22Rv1 (cell line): ENCODE data around the gene UBE2Z.

Experiments
- H3K27ac ChIP-seq: fragments of 450-650 bp; 2 replicates; pipeline ENCODE4 v1.5.1; 2017
- ZFX ChIP-seq: fragments of 450-650 bp; IDR thresholded peaks from 2 replicates; pipeline ENCODE4 v1.6.1; 2017; ENCODE audit warnings: antibody characterized with exemption, borderline replicate concordance
- TF ChIP-seq, protein P1 (sequence below): fragments of 450-650 bp; IDR thresholded peaks from 2 replicates; pipeline ENCODE4 v1.5.1; 2017; ENCODE audit warnings: mild to moderate bottlenecking

The UBE2Z gene

DNA sequence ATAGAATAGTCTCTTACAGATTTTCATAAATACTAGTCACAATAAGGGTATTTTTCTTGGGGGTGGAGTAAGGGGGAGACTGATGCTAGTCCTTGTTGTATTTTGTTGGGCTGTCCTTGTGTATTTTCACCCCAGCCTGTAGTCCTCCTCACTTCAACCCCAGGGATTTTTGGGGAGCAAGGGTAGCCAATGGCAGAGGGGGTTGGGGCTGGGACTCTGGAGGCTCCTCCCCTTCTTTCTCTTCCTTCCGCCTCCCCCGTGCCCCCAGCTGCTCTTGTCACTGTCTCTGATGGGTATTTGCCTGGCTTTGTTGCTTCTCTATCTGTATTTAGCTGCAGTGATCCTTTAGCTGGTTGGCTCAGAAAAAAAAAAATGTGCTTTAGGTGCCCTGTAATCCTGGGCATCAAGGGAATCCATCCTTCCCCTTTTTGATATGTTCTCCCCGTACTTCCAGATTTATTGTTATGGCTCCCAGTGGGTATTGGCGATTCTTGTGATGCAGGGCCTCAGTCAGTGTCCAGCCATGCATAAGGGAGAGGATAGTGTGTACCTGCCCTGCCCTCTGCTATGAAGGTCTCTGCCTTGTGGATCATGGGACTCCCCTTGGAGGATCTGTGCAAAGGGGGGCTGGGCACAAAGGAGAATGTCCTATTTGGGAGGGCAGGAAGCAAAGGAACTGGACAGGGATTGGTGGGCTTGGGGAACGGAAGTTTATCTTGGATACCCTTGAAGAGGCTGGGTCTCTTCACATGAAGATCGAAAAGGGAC, 20.0 kb downstream of the UBE2Z start:
- H3K27ac ChIP-seq, result peak overlapping the region; percentile 33
- TF ChIP-seq ZFX, result no peak
- TF ChIP-seq, protein P1, sequence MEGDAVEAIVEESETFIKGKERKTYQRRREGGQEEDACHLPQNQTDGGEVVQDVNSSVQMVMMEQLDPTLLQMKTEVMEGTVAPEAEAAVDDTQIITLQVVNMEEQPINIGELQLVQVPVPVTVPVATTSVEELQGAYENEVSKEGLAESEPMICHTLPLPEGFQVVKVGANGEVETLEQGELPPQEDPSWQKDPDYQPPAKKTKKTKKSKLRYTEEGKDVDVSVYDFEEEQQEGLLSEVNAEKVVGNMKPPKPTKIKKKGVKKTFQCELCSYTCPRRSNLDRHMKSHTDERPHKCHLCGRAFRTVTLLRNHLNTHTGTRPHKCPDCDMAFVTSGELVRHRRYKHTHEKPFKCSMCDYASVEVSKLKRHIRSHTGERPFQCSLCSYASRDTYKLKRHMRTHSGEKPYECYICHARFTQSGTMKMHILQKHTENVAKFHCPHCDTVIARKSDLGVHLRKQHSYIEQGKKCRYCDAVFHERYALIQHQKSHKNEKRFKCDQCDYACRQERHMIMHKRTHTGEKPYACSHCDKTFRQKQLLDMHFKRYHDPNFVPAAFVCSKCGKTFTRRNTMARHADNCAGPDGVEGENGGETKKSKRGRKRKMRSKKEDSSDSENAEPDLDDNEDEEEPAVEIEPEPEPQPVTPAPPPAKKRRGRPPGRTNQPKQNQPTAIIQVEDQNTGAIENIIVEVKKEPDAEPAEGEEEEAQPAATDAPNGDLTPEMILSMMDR, result no peak

DNA sequence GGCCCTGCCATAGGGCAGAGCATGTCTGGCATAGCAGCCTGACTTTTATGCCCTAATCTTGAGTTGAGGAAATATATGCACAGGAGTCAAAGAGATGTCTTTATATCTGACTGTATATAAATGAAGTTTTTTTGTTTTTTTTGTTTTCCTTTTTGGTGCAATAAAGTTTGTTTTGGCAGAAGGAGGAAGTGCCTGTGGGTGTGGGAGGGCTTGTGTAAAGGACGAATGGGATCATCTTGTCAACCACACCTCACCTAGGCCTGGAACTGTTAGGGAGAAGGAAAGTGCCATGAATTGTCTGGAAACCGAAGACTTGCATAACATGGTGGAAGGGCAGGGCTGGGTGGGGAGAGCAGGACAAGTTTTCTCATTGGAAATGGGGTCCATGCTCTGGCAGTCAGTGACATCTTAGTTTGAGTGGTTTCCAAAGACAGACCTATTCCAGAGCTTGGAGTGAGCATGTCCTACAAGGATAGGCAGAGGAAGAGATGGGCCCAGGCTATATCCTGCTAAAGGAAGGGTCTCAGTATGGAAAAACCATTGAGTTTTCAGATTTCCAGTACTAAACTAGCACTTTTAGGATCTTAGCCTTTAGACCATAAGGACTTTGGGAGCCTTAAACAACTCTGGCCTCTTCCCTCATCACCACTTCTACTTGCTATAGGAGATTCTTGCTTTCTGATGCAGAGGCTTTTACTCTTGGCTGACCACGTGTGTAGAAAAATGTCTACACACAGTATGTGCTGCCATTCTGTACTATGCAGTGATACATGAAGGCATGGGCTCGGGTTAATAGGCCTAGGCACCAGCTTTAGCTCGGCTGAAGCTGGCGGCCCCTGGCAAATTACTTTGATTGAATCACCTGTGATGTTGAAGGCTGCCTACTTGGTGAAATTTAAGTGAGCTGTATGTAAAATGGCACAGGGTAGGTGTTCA, 20.9 kb downstream of the UBE2Z start:
- TF ChIP-seq ZFX, result no peak
- TF ChIP-seq, protein P1, result no peak
- H3K27ac ChIP-seq, result peak overlapping the region; percentile 33

DNA sequence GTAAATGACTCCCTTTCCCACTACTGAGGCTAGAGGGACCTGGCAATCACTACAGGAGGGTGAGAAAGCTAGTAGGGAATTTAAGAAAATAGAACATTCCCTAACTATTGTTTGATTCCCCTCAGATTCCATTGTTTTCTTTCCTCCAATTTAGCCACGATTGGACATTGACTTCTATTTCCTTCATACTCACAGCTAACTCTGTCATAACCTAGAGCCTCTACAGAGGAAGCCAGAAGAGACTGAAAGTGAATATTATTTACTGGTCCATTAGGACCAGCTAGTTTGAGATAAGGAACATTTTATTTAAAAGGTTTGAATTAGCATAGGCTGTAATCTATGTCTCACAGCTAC, 21.6 kb downstream of the UBE2Z start:
- no peak for TF ChIP-seq ZFX
- TF ChIP-seq, protein P1, result no peak
- H3K27ac ChIP-seq, result peak overlapping the region; percentile 33; the same call in 1 of the 2 replicates

DNA sequence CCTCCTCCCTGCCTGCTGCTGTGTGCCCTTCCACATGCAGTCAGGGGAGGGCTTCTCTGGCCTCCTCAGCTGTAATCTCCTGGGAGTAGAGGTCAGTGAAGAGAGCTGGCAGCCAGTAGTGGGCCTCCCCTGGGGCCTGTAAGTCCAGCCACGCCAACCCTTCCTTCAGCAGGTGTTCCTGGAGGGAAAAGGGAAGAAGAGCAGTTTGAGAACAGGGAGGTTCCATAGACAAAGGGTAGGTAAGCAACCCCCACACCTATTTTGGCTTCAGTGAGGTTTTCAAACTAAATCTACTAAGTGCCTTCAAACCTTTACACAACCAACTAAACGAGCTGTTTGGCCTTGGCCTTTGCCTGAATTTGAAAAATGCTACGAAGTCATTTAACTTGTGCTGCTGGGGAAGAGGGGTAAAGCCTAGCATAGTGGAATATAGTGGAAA, 22.2 kb downstream of the UBE2Z start:
- H3K27ac ChIP-seq, result 0 out of 2 replicates have a peak overlapping the region, but pooled peaks have one; percentile 33
- no peak for TF ChIP-seq ZFX
- TF ChIP-seq, protein P1, result no peak

DNA sequence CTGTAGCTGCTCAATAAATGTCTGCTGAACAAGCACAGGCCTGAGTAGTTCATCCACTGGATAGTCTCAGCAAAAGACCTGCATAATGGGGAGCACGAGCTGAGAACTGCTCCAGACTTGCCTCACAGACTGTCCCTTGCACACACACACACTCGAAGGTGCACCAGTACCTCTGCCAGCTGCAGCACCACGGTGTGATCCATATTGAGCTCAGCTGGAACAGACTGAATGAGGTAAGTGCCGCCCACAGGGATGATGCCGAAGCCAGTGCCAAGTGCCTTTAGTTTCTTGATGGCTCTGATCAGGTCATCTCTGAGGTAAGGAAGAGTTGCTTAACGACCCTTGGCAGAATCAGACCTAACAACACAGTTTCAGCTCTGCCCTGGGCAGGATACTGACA, 24.8 kb downstream of the UBE2Z start:
- TF ChIP-seq, protein P1, result no peak
- no peak for TF ChIP-seq ZFX
- no peak overlapping the region for H3K27ac ChIP-seq

DNA sequence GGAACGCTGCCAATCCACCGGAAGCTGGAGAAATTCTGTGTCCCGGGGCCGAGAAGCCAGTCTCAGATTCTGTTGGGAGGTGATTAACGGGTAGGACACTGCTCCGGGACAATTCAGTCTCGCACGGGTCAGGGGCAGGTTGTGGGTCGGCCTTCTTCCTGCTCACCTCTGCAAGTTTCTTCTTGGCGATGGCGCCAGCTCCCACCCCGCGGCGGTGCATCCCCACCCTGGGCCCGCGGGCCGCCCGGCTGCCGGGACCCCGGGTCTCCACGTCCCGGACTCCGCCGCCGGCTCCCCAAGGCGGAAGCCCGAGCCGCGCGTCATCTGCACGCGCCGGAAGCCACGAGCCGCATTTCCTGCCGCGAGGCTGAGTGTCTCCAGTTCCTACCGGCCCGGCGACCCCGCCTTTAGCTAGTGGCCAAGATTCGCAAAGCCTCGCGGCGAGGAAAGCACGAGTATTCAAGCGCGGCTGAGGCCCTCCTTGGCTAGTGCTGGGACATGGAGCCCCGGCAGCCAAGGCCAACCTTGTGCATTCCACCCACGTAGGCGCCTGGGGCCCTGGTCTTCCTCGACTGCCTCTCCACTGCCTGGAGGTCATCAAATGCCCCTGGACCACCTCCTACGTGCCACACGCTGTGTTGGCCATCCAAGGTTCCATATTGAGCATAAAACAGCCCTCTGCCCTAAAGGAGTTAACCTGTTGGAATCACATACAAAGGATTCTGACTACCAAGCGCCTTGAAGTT, 36.5 kb downstream of the UBE2Z start, which contains the start of gene SNF8:
Gene SNF8 (minus strand): TSS at position 328 of the 746 bp plus-strand sequence. CDS start 108 bp downstream, at position 220.
- TF ChIP-seq, protein P1, result no peak
- no peak for TF ChIP-seq ZFX

DNA sequence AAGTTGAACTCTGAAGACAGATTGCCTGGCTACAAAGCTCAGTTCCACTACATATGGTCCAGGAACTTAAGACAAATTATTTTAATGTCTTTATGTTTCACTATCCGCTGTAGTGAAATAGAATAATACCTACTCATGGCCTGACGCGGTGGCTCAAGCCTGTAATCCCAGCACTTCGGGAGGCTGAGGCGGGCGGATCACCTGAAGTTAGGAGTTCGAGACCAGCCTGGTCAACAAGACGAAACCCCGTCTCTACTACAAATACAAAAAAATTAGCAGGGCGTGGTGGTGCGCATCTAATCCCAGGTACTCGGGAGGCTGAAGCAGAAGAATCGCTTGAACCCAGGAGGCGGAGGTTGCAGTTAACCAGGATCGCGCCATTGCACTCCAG, 37.0 kb downstream of the UBE2Z start:
- peak overlapping the region; percentile 81 for H3K27ac ChIP-seq

More for the DNA sequence above, 36.5 kb downstream of the UBE2Z start, which contains the start of gene SNF8:
- H3K27ac ChIP-seq, result peak within 1 kb of the TSS; percentile 81
